Neutrophil (primary cell): ENCODE measurements around the gene LRRC4C.

Experiments
- H3K27ac ChIP-seq: fragments of 200-600 bp; sonication (generic); 2 replicates; pipeline ENCODE4 v1.5.1; 2016; ENCODE audit warnings: mild to moderate bottlenecking, moderate library complexity
- H3K27me3 ChIP-seq: fragments of 200-600 bp; sonication (generic); 2 replicates; pipeline ENCODE4 v1.6.0; 2016; ENCODE audit warnings: mild to moderate bottlenecking
- H3K36me3 ChIP-seq: fragments of 200-600 bp; sonication (generic); 2 replicates; pipeline ENCODE4 v1.5.1; 2017
- H3K4me1 ChIP-seq, 2 experiments: fragments of 200-600 bp in 1 of 2; sonication (generic) in 1 of 2; 1 replicate in 1 of 2; 2 replicates in 1 of 2; pipeline versions ENCODE4 v1.5.1 to v1.6.1; 2013 to 2016; ENCODE audit warnings: low read depth in 1 of 2, low read length in 1 of 2, mild to moderate bottlenecking in 1 of 2, moderate library complexity in 1 of 2; ENCODE audit not compliant: control insufficient read depth in 1 of 2, insufficient read depth in 1 of 2
- H3K4me3 ChIP-seq, 2 experiments: fragments of 200-600 bp in 1 of 2; sonication (generic) in 1 of 2; 1 replicate in 1 of 2; 2 replicates in 1 of 2; pipeline ENCODE4 v1.5.1; 2013 to 2016; ENCODE audit warnings: low read depth in 1 of 2, low read length in 1 of 2, mild to moderate bottlenecking in 1 of 2, moderate library complexity in 1 of 2
- H3K9me3 ChIP-seq: fragments of 200-600 bp; sonication (generic); 2 replicates; pipeline ENCODE4 v1.5.1; 2016
- TF ChIP-seq, protein P1 (sequence below): fragments of 200-600 bp; sonication (generic); IDR thresholded peaks from 2 replicates; pipeline ENCODE4 v1.5.1; 2016; ENCODE audit warnings: antibody characterized with exemption

Gene LRRC4C

GRCh38 chr11:40403321-40403720, 1056.1 kb downstream of the LRRC4C start:
- Histone ChIP-seq H3K27ac (no peak overlapping the region), H3K4me3 (no peak overlapping the region), H3K27me3 (no peaks in the 10 kb centered on the region), H3K36me3 (no peaks in the 10 kb centered on the region), H3K9me3 (no peaks in the 10 kb centered on the region), H3K4me1 (no peaks in the 10 kb centered on the region)
- TF ChIP-seq, protein P1, sequence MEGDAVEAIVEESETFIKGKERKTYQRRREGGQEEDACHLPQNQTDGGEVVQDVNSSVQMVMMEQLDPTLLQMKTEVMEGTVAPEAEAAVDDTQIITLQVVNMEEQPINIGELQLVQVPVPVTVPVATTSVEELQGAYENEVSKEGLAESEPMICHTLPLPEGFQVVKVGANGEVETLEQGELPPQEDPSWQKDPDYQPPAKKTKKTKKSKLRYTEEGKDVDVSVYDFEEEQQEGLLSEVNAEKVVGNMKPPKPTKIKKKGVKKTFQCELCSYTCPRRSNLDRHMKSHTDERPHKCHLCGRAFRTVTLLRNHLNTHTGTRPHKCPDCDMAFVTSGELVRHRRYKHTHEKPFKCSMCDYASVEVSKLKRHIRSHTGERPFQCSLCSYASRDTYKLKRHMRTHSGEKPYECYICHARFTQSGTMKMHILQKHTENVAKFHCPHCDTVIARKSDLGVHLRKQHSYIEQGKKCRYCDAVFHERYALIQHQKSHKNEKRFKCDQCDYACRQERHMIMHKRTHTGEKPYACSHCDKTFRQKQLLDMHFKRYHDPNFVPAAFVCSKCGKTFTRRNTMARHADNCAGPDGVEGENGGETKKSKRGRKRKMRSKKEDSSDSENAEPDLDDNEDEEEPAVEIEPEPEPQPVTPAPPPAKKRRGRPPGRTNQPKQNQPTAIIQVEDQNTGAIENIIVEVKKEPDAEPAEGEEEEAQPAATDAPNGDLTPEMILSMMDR, result no peak

- Histone ChIP-seq H3K27ac (no peak overlapping the region), H3K4me3 (no peak overlapping the region), H3K4me1 (no peaks in the 10 kb centered on the region), H3K9me3 (no peaks in the 10 kb centered on the region), H3K27me3 (no peaks in the 10 kb centered on the region), H3K36me3 (no peaks in the 10 kb centered on the region)
- TF ChIP-seq, protein P1, result no peak
These were observed 1058.2 kb downstream of the LRRC4C start for GRCh38 chr11:40401132-40401853.

DNA sequence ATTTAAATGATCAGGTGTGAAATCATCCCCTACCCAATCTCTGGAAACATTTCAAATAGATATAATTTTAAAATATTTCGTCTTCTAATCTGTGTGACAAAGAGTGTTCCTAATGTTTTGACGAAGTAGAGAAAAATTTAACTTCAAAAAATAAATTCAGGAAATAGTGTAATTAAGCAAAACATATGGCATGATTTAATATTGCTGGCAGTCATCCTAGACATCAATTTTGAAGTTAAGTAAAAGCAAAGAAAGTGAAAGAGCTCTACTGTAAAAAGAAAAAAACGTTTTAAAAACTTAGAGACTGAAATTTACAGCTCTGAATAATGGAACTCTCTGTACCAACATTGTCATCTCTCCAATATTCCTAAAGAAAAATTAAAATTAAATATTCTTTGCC, 1062.3 kb downstream of the LRRC4C start:
- no peak overlapping the region for H3K4me3 ChIP-seq
- H3K36me3 ChIP-seq, result no peaks in the 10 kb centered on the region
- no peak overlapping the region for H3K27ac ChIP-seq
- H3K9me3 ChIP-seq, result no peaks in the 10 kb centered on the region
- TF ChIP-seq, protein P1, result no peak
- H3K27me3 ChIP-seq, result no peaks in the 10 kb centered on the region
- no peaks in the 10 kb centered on the region for H3K4me1 ChIP-seq

DNA sequence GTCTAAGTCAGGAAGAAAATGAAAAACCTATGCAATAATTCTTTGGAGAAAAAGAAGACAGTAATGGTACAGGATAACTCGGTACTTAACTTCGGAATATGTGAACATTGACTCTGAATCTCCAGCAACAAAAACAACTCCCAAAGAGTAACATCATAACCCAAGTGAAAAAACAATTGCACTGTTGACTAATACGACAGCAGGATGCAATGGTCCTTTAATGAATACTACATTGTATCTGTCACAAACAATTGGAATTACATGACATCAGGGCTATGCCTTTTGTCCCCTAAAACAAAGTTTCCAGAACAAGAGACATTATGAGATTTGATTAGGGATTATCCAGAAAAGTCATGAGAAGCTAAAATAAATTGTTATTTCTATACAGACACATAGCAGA, 1065.9 kb downstream of the LRRC4C start:
- no peaks in the 10 kb centered on the region for H3K4me1 ChIP-seq
- no peak overlapping the region for H3K4me3 ChIP-seq
- H3K27me3 ChIP-seq, result no peaks in the 10 kb centered on the region
- no peak overlapping the region for H3K27ac ChIP-seq
- TF ChIP-seq, protein P1, result no peak
- H3K9me3 ChIP-seq, result no peaks in the 10 kb centered on the region
- no peaks in the 10 kb centered on the region for H3K36me3 ChIP-seq

- Histone ChIP-seq H3K4me3 (no peak overlapping the region), H3K9me3 (no peaks in the 10 kb centered on the region), H3K27me3 (no peaks in the 10 kb centered on the region), H3K27ac (no peak overlapping the region), H3K36me3 (no peaks in the 10 kb centered on the region), H3K4me1 (no peaks in the 10 kb centered on the region)
- TF ChIP-seq, protein P1, result no peak
These were observed 1067.8 kb downstream of the LRRC4C start for GRCh38 chr11:40391679-40392078.
